Peyer's patch (tissue), 4 donors: ENCODE data around the gene AMPD3. TPM values are rescaled to one million over a fixed set of nuclear protein-coding genes. Genes with fewer than 3 reads are reported as not detected.

Experiments
- DNase-seq, 3 donors: peaks; one replicate each; pipeline ENCODE4 v3.0.0-alpha.2; 2017 to 2019
- H3K27ac ChIP-seq, 4 donors: fragments of 200-600 bp; sonication (generic); one replicate each; pipeline ENCODE4 v1.5.1; 2016 to 2019
- H3K27me3 ChIP-seq, 2 donors: fragments of 200-600 bp; sonication (generic); one replicate each; pipeline ENCODE4 v1.5.1; 2019
- H3K36me3 ChIP-seq, 3 donors: fragments of 200-600 bp; sonication (generic); one replicate each; pipeline ENCODE4 v1.5.1; 2016 to 2019
- H3K4me1 ChIP-seq, 4 donors: fragments of 200-600 bp; sonication (generic); one replicate each; pipeline ENCODE4 v1.5.1; 2016 to 2019
- H3K4me3 ChIP-seq, 4 donors: fragments of 200-600 bp; sonication (generic); 1 replicate in 3 of 4; 2 replicates in 1 of 4; pipeline ENCODE4 v1.5.1; 2016 to 2019; ENCODE audit warnings: mild to moderate bottlenecking in 1 of 4
- H3K9me3 ChIP-seq, 4 donors: fragments of 200-600 bp; sonication (generic); one replicate each; pipeline ENCODE4 v1.5.1; 2016 to 2019; ENCODE audit warnings: mild to moderate bottlenecking in 1 of 4
- POLR2A ChIP-seq, 2 donors: fragments of 450-650 bp; IDR thresholded peaks; one replicate each; pipeline ENCODE4 v1.5.1; 2017; ENCODE audit warnings: antibody characterized with exemption in 2 of 2, mild to moderate bottlenecking in 2 of 2, moderate library complexity in 2 of 2
- total RNA-seq, 4 donors: library from RNA; depleted of rRNA; stranded (reverse); fragments of >200 nt; gene quantifications; one replicate each; pipeline ENCODE4 v1.1.0, GENCODE V29; 2016
- TF ChIP-seq, protein P1 (sequence below), 6 experiments: fragments of 450-650 bp in 4 of 6; fragments of 200-600 bp in 2 of 6; sonication (generic) in 1 of 6; IDR thresholded peaks; one replicate each; pipeline ENCODE4 v1.5.1; 2017 to 2019; ENCODE audit warnings: antibody characterized with exemption in 6 of 6, mild to moderate bottlenecking in 3 of 6, moderate library complexity in 1 of 6

Gene AMPD3
- total RNA-seq, 4 donors from 2014 or later = 12.4 to 28.9 (median 17.6) TPM

DNA sequence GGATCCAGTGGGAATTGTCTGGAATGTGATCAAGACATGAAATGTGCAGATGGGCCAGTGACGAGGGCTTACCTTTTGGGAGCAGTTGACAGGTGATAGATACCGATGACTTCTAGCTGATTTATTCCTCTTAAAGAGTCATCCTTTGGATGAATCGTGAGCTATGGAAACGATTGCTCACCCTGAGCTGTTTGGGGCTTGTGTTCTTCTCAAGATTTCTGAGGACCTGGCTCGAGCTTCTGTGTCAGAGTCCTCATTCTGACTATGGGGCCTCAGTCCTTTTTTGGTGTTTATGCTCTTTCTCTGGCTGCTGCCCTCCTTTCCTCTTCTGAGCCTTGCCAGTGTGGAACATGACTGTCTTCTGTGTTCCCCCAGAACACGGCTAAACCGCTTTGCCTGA, 11.9 kb upstream of the AMPD3 start:
- Histone ChIP-seq H3K27ac (no peak overlapping the region), H3K4me1 (peaks cover 0 to 5% (median 0%) of the 10 kb centered on the region in 4 donors), H3K9me3 (no peaks in the 10 kb centered on the region), H3K4me3 (no peak overlapping the region), H3K27me3 (no peaks in the 10 kb centered on the region), H3K36me3 (no peaks in the 10 kb centered on the region)
- TF ChIP-seq POLR2A (IDR thresholded peaks at IDR 0.05) = no peak
- TF ChIP-seq, protein P1, sequence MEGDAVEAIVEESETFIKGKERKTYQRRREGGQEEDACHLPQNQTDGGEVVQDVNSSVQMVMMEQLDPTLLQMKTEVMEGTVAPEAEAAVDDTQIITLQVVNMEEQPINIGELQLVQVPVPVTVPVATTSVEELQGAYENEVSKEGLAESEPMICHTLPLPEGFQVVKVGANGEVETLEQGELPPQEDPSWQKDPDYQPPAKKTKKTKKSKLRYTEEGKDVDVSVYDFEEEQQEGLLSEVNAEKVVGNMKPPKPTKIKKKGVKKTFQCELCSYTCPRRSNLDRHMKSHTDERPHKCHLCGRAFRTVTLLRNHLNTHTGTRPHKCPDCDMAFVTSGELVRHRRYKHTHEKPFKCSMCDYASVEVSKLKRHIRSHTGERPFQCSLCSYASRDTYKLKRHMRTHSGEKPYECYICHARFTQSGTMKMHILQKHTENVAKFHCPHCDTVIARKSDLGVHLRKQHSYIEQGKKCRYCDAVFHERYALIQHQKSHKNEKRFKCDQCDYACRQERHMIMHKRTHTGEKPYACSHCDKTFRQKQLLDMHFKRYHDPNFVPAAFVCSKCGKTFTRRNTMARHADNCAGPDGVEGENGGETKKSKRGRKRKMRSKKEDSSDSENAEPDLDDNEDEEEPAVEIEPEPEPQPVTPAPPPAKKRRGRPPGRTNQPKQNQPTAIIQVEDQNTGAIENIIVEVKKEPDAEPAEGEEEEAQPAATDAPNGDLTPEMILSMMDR (IDR thresholded peaks at IDR 0.05) = no peak
- no peak for DNase-seq

GRCh38 chr11:10443721-10444235, 11.3 kb upstream of the AMPD3 start:
- no peak for DNase-seq
- no peaks in the 10 kb centered on the region for H3K9me3 ChIP-seq
- H3K4me1 ChIP-seq = peaks cover 0 to 5% (median 0%) of the 10 kb centered on the region in 4 donors
- H3K4me3 ChIP-seq = no peak overlapping the region
- no peak overlapping the region for H3K27ac ChIP-seq
- H3K36me3 ChIP-seq = no peaks in the 10 kb centered on the region
- no peaks in the 10 kb centered on the region for H3K27me3 ChIP-seq
- no peak for TF ChIP-seq POLR2A (IDR thresholded peaks at IDR 0.05)
- TF ChIP-seq, protein P1 (IDR thresholded peaks at IDR 0.05) = no peak

- Histone ChIP-seq H3K4me3 (no peak overlapping the region), H3K4me1 (peaks cover 0 to 5% (median 0%) of the 10 kb centered on the region in 4 donors), H3K27me3 (no peaks in the 10 kb centered on the region), H3K27ac (no peak overlapping the region), H3K36me3 (no peaks in the 10 kb centered on the region), H3K9me3 (no peaks in the 10 kb centered on the region)
- no peak for DNase-seq
- TF ChIP-seq, protein P1 (IDR thresholded peaks at IDR 0.05) = no peak
- no peak for TF ChIP-seq POLR2A (IDR thresholded peaks at IDR 0.05)
Observed at GRCh38 chr11:10444725-10445315, 10.2 kb upstream of the AMPD3 start.

DNA sequence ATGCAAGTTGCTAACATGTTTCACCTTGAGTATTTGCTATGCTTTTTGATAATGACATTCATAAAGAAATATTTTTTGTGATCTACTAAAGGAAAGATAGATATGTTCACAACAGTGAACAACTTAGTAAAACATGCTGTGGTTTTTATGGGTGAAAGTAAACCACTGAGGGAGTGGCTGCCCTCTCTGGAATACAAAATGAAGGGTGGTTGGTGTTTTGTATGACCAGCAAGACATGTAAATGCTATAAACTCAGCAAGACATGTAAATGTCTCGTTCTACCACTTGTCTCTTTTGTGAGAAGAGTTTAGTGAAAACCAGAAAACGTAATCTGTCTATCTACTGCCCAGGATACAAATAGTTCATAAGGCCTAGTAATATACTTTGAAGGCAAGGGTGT, 7.6 kb upstream of the AMPD3 start:
- Histone ChIP-seq H3K4me1 (peaks cover 0 to 11% (median 3%) of the 10 kb centered on the region in 4 donors), H3K4me3 (no peak overlapping the region), H3K36me3 (no peaks in the 10 kb centered on the region), H3K27me3 (no peaks in the 10 kb centered on the region), H3K9me3 (no peaks in the 10 kb centered on the region), H3K27ac (no peak overlapping the region)
- TF ChIP-seq POLR2A (IDR thresholded peaks at IDR 0.05) = no peak
- TF ChIP-seq, protein P1 (IDR thresholded peaks at IDR 0.05) = no peak
- no peak for DNase-seq

GRCh38 chr11:10450462-10451425, 4.3 kb upstream of the AMPD3 start:
- Histone ChIP-seq H3K9me3 (no peaks in the 10 kb centered on the region), H3K36me3 (no peaks in the 10 kb centered on the region), H3K4me3 (peak overlapping the region; percentile 53 to 74 (median 68)), H3K27me3 (no peaks in the 10 kb centered on the region), H3K4me1 (peaks cover 3 to 18% (median 10%) of the 10 kb centered on the region in 4 donors), H3K27ac (peak overlapping the region; percentile 80 to 86 (median 85))
- peak; percentile 72 to 80 for TF ChIP-seq POLR2A (IDR thresholded peaks at IDR 0.05)
- TF ChIP-seq, protein P1 (IDR thresholded peaks at IDR 0.05) = peak in 5 of 6 experiments; percentile 41 to 92 (median 86)
- peak; percentile 62 to 87 (median 84) for DNase-seq
